SU-DHL-6 (cell line): ENCODE measurements around the gene CDH24.

Source experiments
- H2AFZ ChIP-seq: fragments of 200-600 bp; sonication (generic); 2 replicates; pipeline ENCODE4 v1.6.1; 2014; ENCODE audit warnings: low read depth, mild to moderate bottlenecking, moderate library complexity, mixed read lengths, antibody characterized with exemption, low read length; ENCODE audit not compliant: severe bottlenecking
- H3F3A ChIP-seq: fragments of 200-600 bp; shearing (Covaris generic); 2 replicates; pipeline ENCODE4 v1.6.0; 2016; ENCODE audit warnings: antibody characterized with exemption, mild to moderate bottlenecking; ENCODE audit not compliant: insufficient read depth
- H3K27ac ChIP-seq: fragments of 200-600 bp; sonication (generic); 2 replicates; pipeline ENCODE4 v1.5.1; 2016; ENCODE audit warnings: low read depth, mild to moderate bottlenecking, low read length, moderate library complexity, mixed read lengths
- H3K27me3 ChIP-seq: fragments of 200-600 bp; sonication (generic), shearing (Covaris generic); 2 replicates; pipeline ENCODE4 v1.6.0; 2014; ENCODE audit warnings: mild to moderate bottlenecking, low read length
- H3K36me3 ChIP-seq: fragments of 200-600 bp; sonication (generic); 2 replicates; pipeline ENCODE4 v1.6.1; 2014; ENCODE audit warnings: mild to moderate bottlenecking, low read length, mixed read lengths
- H3K4me2 ChIP-seq: fragments of 300-600, 200-600 bp; shearing (Covaris generic), sonication (generic); 2 replicates; pipeline ENCODE4 v1.6.0; 2014; ENCODE audit warnings: low read length, low read depth, mild to moderate bottlenecking; ENCODE audit not compliant: poor library complexity, severe bottlenecking
- H3K4me3 ChIP-seq: fragments of 200-600 bp; sonication (generic); 2 replicates; pipeline ENCODE4 v1.5.1; 2014; ENCODE audit warnings: antibody characterized with exemption, low read length, mild to moderate bottlenecking, mixed read lengths; ENCODE audit not compliant: insufficient read depth, poor library complexity, severe bottlenecking
- H3K79me2 ChIP-seq: fragments of 200-600 bp; sonication (generic); 2 replicates; pipeline ENCODE4 v1.6.1; 2014; ENCODE audit warnings: mild to moderate bottlenecking, low read length, moderate library complexity; ENCODE audit not compliant: insufficient read depth
- H3K9ac ChIP-seq: fragments of 200-600 bp; sonication (generic); 2 replicates; pipeline ENCODE4 v1.7.0; 2014; ENCODE audit warnings: mild to moderate bottlenecking, low read length
- H3K9me2 ChIP-seq: fragments of 200-600 bp; sonication (generic); replicated peaks from 2 replicates; pipeline ENCODE4 v1.6.1; 2014; ENCODE audit warnings: low read length; ENCODE audit not compliant: insufficient read depth
- H3K9me3 ChIP-seq: fragments of 200-600 bp; sonication (generic); 2 replicates; pipeline ENCODE4 v1.6.1; 2014; ENCODE audit warnings: low read length, mixed read lengths; ENCODE audit not compliant: insufficient read depth
- H4K20me1 ChIP-seq: fragments of 200-600 bp; sonication (generic); 2 replicates; pipeline ENCODE4 v1.6.1; 2014; ENCODE audit warnings: low read depth, mild to moderate bottlenecking, antibody characterized with exemption, low read length, moderate library complexity, mixed read lengths
- EZH2phosphoT487 ChIP-seq: fragments of 200-600 bp; sonication (generic), shearing (Covaris generic); conservative IDR thresholded peaks from 2 replicates; pipeline ENCODE4 v1.6.1; 2018; ENCODE audit warnings: mild to moderate bottlenecking, antibody characterized with exemption, low read length, moderate library complexity, mixed read lengths
- TF ChIP-seq, protein P1 (sequence below): fragments of 200-600 bp; sonication (generic); IDR thresholded peaks from one replicate; pipeline ENCODE4 v1.5.1; 2017; ENCODE audit warnings: antibody characterized with exemption, mild to moderate bottlenecking, low read length, moderate library complexity; ENCODE audit not compliant: insufficient read depth, poor library complexity, severe bottlenecking

Gene CDH24

DNA sequence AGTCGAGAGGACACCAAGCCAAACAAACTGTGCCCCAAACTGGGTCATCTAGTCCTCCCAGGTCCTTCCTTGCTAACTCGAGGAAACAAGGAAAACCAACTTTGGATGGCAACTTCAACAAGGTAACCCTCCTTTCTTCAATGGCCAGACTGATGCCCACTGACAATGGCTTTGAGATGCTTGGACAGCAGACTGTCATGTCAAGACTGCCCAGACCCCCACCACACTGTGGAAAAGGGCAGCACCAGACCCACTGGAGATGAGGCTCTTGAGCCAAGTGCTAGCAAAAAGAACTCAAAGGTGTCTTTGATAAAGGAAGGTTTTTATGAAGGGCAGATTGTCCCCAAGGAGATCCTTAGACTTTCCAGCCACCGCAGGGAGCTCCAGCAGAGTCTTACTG, 9.0 kb upstream of the CDH24 start:
- H3K9me2 ChIP-seq, result no peaks in the 10 kb centered on the region
- peaks cover 38% of the 10 kb centered on the region for H3K79me2 ChIP-seq
- no peak overlapping the region for H3K27ac ChIP-seq
- H3K9me3 ChIP-seq, result no peaks in the 10 kb centered on the region
- H3F3A ChIP-seq, result peaks cover 3% of the 10 kb centered on the region; the same call in 1 of the 2 replicates
- H3K9ac ChIP-seq, result no peak overlapping the region
- H3K36me3 ChIP-seq, result peaks cover 42% of the 10 kb centered on the region
- H3K4me3 ChIP-seq, result no peak overlapping the region
- no peak overlapping the region for H2AFZ ChIP-seq
- TF ChIP-seq EZH2phosphoT487, result no peak
- TF ChIP-seq, protein P1, sequence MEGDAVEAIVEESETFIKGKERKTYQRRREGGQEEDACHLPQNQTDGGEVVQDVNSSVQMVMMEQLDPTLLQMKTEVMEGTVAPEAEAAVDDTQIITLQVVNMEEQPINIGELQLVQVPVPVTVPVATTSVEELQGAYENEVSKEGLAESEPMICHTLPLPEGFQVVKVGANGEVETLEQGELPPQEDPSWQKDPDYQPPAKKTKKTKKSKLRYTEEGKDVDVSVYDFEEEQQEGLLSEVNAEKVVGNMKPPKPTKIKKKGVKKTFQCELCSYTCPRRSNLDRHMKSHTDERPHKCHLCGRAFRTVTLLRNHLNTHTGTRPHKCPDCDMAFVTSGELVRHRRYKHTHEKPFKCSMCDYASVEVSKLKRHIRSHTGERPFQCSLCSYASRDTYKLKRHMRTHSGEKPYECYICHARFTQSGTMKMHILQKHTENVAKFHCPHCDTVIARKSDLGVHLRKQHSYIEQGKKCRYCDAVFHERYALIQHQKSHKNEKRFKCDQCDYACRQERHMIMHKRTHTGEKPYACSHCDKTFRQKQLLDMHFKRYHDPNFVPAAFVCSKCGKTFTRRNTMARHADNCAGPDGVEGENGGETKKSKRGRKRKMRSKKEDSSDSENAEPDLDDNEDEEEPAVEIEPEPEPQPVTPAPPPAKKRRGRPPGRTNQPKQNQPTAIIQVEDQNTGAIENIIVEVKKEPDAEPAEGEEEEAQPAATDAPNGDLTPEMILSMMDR, result no peak
- no peaks in the 10 kb centered on the region for H3K27me3 ChIP-seq
- peaks cover 9% of the 10 kb centered on the region; the same call in 1 of the 2 replicates for H4K20me1 ChIP-seq
- H3K4me2 ChIP-seq, result no peak overlapping the region

DNA sequence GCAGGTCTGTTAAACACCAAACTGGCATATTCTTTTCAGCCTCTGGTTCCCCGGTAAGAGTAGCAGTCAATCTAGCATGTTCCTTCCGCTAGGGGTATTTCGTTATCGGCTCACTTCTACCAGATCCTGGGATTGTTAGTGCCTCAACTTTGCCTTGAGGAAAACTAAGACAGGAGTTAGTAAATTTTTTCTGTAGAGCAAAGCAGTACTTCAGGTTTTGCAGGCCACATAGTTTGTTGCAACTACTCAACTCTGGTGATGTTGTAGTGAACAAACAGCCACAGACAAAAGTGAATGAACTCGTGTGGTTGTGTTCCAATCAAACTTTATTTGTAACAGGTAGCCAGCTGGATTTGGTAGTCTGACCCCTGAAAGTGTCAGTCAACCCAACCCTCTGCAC, 6.3 kb upstream of the CDH24 start:
- H3K9me2 ChIP-seq, result no peaks in the 10 kb centered on the region
- H3K9me3 ChIP-seq, result no peaks in the 10 kb centered on the region
- no peaks in the 10 kb centered on the region for H3K27me3 ChIP-seq
- H3F3A ChIP-seq, result peaks cover 5% of the 10 kb centered on the region; the same call in 1 of the 2 replicates
- H2AFZ ChIP-seq, result no peak overlapping the region
- H3K36me3 ChIP-seq, result peaks cover 45% of the 10 kb centered on the region
- H4K20me1 ChIP-seq, result peaks cover 9% of the 10 kb centered on the region; the same call in 1 of the 2 replicates
- H3K79me2 ChIP-seq, result peaks cover 16% of the 10 kb centered on the region
- H3K4me3 ChIP-seq, result no peak overlapping the region
- no peak for TF ChIP-seq EZH2phosphoT487
- TF ChIP-seq, protein P1, result no peak
- H3K27ac ChIP-seq, result no peak overlapping the region
- H3K9ac ChIP-seq, result no peak overlapping the region
- no peak overlapping the region for H3K4me2 ChIP-seq

DNA sequence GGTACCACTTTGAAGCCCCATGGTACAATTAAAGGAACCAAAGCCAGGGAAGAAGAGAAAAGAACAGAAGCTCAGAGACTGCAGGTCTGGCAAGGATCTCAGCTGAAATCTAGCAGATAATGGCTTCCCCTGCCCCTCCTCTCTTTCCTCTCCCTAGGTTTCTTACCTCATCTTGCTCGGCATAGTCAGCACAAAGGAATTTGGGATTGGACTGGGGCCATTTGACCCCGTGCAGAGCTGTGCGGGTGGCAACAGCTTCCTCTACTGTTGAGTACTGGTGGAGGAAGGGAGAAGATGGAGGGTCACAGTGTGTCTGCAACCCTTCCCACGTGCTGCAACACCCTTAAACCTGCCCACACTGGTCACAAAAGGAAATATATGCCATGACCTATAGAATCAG, 4.7 kb upstream of the CDH24 start:
- Histone ChIP-seq H3K27me3 (no peaks in the 10 kb centered on the region), H3K36me3 (peaks cover 33% of the 10 kb centered on the region), H4K20me1 (no peaks in the 10 kb centered on the region), H3K79me2 (0 out of 2 replicates have a peak, but pooled peaks cover 5% of the 10 kb centered on the region), H3K27ac (no peak overlapping the region), H3K4me3 (no peak overlapping the region), H3K9me3 (no peaks in the 10 kb centered on the region), H3K9me2 (no peaks in the 10 kb centered on the region), H3F3A (peaks cover 5% of the 10 kb centered on the region; the same call in 1 of the 2 replicates), H2AFZ (no peak overlapping the region), H3K4me2 (no peak overlapping the region), H3K9ac (no peak overlapping the region)
- TF ChIP-seq EZH2phosphoT487, result no peak
- TF ChIP-seq, protein P1, result no peak
